Activated naive CD8-positive, alpha-beta T cell treated with anti-CD3 and anti-CD28 coated beads, Interleukin-2, amount 50 U/mL, for 16 hours (primary cell): ENCODE data around the gene CEND1.
"Not testable (repeated sequence)": the region's sequence is repeated elsewhere in the genome, so short reads cannot be mapped to it uniquely, and the experiment has no call there.

ENCODE experiments used
- DNase-seq: peaks from one replicate; pipeline ENCODE4 v3.0.0-alpha.2; 2020; ENCODE audit warnings: low read depth, low spot score

CEND1 gene

DNA sequence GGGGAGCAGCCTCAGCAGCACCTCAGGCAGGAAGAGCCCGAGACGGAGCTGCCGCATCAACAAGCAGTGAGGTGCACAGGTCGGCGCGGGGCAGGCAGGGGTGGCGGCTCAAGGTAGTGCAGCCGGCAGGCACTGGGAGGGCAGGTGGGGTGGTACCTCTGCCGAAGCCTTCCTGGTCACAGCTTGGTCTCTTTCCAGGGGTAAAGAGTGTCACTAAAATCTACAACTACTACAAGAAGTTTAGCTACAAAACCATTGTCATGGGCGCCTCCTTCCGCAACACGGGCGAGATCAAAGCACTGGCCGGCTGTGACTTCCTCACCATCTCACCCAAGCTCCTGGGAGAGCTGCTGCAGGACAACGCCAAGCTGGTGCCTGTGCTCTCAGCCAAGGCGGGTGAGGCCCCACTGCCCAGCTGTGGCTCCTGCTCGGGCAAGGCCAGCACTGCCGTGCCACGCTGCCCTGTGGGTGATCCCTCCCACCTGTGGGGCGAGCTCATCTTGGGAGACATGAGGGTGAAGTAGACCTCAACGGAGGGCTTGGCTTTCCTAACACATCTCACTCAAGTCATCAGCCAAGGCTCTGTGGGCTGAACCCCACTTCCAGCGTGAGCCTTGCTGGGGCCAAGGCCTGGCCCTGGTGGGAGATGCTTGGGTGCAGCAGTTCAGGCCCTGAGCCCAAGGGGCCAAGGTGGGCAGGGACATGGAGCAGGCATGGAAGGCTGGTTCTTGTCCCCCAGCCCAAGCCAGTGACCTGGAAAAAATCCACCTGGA, 26.2 kb downstream of the CEND1 start:
- DNase-seq = no peak

DNA sequence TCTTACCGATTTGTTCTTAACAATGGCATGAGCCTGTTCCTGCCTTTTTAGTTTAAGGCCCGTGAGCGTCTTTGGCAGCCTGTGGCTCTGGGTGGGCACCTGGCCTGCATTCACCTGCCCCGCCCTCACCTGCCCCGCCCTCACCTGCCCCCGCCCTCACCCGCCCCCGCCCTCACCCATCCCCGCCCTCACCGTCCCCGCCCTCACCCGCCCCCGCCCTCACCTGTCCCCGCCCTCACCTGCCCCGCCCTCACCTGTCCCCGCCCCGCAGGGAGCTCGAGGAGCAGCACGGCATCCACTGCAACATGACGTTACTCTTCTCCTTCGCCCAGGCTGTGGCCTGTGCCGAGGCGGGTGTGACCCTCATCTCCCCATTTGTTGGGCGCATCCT, 26.8 kb downstream of the CEND1 start:
- no peak for DNase-seq

DNA sequence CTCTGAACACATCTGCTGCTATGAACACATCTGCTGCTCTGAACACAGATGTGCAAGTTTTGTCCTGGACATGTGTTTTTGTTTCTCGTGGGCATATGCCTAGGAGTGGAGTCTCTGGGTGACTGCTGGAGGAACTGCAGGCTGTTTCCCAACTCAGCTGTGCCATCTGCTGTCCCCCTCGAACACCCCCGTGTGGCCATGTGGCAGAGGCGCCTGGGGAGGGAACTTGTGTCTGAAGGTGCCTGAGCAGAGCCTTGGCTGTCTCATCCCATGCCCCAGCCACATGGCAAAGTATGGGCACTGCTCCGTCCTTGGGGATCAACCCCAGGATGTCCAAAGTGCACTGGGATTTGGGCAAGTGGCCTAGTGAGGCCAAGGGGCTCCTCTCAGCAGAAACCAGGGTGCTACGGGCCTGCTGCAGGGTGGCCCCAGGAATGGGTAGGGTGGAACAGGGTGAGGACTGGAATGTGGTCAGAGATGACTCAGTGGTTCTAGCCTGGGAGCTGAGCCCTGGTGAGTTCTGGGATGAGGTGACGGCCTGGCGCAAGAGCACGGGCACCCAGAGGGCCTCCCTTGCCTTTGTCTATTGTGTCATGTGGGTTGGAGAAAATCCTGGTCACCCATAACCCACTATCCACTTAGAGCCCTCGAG, 27.3 kb downstream of the CEND1 start:
- no peak for DNase-seq

DNA sequence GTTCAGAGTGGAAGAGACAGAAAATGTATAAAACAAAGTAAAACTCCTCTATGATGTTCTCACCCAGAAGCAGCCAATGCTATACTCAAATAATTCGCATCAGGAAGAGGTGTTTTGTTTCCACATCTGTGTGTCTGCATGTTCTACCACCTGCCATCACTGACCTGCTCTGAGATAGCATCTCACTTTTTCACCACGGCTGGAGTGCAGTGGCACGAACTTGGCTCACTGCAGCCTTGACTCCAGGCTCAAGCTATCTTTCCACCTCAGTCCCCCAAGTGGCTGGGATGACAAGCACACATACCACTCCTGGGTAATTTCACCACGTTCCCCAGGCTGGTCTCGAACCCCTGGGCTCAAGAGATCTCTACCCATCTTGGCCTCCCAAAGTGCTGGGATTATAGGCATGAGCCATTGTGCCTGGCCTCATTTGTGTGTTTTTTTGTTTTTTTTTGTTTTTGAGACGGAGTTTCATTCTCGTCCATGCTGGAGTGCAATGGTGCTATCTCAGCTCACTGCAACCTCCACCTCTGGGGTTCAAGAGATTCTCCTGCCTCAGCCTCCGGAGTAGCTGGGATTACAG, 28.3 kb downstream of the CEND1 start:
- DNase-seq = no peak

DNA sequence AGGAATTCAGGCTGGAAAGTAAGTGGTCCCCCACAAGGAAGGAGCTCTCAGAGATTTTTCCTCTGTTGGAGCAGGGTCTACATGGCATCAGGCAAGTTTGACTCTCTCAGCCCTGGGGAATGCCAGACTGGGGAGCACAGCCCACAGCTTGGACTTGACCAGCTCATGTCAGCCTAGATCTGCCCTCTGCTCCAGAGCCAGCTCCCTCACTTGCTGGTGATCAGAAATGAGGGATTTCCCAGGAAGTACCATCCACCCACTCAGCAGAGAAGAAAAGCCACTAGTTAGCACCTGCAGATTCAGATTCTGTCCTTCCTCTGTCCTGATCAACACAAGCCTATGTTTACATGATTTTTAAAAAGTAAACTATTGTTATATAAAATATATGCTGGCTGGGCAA, 29.7 kb downstream of the CEND1 start:
- no peak for DNase-seq

DNA sequence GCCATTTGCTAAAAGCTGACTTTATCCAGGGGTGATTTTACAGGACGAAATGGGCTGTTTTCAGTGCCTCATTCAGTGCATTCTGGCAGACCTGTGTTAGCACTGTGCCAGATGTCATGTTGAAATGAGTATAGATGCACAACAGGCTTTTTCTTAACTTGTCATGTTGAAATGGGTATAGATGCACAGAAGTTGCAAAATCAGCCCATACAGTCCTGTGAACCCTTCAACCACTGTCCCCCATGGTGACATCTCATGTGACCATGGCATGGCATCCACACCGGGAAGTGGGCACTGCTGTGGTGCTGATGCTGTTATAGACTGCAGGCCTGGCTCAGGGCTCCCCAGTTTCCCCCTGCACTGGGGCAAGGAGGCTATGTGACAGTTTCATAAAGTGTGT, 40.2 kb downstream of the CEND1 start:
- DNase-seq = no peak

DNA sequence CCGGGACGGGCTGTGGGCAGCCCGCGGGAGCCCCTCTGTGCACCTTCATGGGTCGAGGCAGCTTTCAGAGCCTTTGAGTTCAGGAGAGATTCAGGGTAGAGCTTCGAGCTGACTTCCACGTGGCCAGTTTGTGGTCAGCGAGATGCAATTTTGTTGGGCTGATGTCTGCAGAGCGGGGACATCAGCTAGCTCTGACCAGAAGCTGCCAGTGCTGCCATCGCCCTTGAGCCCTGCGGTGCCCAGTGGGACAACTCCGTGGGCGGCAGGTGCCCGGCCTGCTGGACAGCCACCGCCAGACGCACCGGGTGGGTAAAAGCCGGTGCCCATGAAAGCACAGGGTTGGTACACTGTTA, 41.9 kb downstream of the CEND1 start:
- no peak for DNase-seq

DNA sequence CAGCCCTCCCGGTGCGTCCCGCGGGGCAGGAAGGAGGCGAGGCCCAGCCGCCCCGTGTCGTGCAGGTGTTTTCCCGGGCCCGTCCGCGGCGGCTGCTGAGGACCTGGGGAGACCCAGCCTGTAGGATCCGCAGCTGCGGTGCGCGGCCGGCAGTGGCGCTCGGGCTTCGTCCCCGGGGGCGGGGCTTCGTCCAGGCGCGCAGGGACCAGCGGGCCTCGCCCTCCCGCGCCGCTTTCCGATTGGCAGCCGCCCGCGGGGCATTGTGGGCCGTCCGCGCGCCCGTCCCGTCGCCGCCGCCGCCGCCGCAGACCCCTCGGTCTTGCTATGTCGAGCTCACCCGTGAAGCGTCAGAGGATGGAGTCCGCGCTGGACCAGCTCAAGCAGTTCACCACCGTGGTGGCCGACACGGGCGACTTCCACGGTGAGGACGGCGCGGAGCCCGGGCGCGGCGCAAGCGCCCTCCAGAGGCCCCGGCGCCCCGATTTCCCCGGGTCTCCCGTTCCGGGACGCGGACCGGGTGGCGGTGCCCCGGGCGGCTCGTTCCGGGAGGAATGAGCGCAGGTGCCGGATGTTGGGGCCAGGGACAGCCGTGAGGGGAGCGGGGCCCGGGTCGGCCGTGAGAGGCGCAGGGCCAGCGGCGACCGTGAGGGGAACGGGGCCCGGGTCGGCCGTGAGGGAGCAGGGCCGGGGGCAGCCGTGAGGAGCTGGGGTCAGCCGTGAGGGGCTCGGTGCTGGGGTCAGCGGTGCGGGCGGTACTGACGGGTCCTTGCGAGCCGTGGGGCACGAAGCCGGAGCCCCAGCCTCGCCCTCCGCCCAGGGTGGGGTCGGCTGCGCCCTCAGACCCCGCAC, 42.5 kb downstream of the CEND1 start, which contains the start of gene TALDO1:
TALDO1 (plus strand) TSS at position 307 of the 849 bp plus-strand sequence; CDS start at position 325, 18 bp downstream.
- peak; percentile 50 for DNase-seq

DNA sequence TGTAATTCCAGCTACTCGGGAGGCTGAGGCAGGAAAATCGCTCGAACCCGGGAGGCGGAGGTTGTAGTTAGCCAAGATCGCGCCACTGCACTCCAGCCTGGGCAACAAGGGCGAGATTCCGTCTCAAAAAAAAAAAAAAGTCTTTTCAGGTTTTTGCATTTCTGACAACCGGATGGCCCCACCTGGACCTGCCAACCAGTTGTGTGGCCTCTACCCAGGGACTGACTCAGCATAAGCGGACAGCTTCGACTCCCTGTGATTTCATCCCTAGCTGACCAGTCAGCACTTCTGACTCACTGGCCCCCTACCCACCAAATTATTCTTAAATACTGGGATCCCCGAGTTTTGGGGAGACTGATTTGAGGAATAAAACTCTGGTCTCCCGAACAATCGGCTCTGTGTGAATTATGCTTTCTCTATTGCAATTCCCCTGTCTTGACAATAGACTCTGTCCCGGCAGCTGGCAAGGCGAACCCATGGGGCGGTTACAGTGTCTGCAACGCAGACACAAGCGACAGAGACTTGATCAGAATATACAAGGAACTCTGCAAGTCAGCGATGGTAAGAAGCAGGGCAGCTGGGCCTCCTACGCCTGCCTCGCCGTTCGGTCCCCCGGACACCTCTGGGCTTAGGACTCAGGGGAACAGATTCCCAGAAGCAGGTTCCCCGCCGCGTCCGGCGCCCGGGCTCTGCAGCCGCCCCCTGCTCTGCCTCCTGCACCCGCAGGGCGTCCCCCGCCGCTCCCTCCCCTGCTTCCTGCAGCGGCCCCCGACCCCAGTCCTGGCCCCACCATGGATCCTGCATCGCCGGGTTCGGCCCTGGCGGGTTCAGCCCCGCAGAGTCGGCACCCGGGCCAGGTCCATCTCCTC, 43.4 kb downstream of the CEND1 start:
- no peak for DNase-seq

DNA sequence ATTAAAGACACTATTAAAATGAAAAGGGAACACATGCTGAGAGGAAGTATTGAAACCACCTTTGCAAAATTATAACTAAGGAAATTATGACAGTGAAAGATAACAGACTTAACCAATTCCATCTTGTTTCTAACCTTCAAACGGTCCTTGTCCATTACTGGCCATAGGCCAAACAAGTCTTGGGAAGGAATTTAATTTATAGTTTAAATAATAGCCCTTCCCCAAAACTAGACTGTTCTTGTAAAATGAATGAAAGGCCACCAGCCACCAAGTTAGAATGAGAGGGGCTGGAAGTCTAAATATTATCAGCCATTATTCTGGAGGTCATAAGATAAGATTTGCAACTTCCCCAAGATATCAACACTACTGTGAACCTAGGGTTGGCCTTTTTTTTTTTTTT, 44.5 kb downstream of the CEND1 start:
- DNase-seq = no peak

DNA sequence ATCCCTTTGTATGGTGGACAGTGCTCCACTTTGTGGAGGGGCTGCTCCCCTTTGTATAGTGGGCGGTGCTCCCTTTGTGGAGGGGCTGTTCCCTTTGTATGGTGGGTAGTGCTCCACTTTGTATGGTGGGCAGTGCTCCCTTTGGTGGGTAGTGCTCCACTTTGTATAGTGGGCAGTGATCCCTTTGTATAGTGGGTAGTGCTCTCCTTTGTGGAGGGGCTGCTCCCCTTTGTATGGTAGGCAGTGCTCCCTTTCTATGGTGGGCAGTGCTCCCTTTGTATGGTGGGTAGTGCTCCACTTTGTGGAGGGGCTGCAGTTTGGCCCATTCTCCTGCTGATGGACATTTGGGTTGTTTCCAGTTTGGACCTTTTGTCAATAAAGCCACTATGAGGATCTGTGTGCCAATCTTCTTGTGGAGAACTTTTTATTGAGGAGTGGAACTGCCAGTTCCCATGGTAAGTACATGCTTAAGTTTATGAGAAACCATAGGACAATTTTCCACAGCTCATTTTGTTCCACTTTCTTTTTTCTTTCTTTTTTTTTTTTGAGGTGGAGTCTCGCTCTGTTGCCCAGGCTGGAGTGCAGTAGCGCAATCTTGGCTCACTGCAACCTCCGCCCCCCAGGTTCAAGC, 47.2 kb downstream of the CEND1 start:
- DNase-seq = no peak

DNA sequence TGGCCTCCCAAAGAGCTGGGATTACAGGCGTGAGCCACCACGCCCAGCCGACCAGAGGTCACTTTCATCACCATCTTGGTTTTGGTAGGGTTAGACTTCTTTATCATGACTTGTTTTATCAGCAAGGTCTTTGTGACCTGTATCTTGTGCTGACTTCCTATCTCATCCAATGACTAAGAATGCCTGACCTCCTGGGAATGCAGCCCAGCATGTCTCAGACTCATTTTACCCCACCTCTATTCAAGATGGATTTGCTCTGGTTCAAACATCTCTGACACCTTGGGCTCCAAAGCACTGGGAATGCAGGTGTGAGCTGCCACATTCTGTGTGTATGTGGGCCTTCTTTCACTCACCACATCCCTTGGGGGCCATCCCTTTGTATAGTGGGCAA, 47.7 kb downstream of the CEND1 start:
- DNase-seq = no peak

DNA sequence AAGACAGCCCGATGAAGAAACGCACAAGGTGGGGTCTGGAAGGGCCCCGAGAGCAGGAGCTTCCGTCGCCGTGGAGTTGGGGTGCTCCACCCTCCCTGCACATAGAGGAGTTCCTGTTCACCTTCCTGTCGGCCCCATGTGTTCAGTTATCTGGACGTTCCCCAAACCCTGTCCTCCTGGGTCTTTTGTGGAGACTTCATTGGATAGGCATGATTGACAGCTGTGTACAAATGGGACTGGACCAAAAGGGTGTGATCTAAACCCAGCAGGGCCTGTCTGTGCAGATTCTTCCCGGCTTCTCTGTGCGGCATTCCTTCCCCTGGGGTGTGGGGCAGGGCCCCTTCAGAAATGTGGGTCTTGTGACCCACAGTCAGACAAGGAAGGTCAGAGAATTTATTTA, 52.0 kb downstream of the CEND1 start:
- DNase-seq = not testable (repeated sequence)

DNA sequence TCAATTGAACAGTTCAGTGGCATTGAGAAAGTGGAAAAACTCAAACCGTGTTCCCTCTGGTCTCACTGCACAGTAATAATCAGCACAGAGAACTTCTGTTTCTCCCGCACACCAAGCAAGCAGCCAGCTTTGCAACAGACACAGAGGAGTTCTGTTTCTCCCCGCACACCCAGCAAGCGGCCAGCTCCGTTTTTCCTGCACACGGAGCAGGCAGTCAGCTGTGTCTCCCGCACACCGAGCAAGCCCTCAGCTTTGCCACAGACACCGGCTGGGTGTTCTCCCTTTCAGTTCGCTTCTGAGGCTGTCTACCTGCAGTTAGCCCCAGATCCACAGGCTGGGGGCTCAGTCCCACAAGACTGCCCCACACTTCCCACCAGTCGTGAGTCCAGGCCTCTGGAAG, 52.5 kb downstream of the CEND1 start:
- DNase-seq = no peak
